22Rv1 (cell line): ENCODE results near the gene PIM2.

Source experiments
- ZFX ChIP-seq: fragments of 450-650 bp; IDR thresholded peaks from 2 replicates; pipeline ENCODE4 v1.6.1; 2017; ENCODE audit warnings: antibody characterized with exemption, borderline replicate concordance
- TF ChIP-seq, protein P1 (sequence below): fragments of 450-650 bp; IDR thresholded peaks from 2 replicates; pipeline ENCODE4 v1.5.1; 2017; ENCODE audit warnings: mild to moderate bottlenecking

DNA sequence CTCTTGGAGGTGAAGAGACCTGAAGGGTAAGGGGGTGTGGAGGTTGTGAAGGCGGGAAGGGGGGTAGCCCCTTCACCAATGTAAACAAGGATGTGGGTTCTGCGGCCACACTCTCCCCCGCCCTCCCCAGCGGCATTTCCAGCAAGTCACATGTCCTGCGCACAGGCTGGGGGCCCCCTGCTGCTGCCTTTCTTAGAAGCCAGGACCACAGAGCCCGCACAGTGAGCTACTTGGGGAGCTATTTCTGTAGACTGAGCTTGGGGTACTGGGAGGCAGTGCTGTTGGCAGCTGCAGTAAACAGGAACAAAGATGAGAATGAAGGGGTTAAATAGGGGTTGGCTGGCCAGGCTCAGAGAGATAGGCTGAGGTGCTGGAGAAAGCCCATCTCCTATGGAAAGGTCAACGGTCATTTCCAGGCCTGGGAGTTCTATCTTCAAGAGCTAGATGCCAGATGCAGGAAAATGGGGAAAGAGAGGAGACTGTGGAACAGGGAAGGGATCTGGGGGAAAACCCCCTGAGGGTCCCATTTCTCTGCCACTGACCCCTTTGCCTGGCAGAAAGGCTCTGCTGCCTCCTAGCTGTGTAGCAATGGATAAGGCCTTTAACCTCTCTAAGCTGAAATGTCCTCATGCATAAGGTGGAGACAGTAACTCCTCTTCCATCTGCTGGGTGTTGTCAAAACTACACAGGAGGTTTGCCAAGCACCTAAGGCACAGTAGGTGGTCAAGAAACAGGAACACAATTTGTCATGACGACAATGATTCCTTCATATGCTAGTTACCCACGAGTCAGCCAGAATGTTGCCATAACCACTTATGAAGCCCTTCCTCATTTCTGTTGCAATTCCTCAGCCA is 18.5 kb upstream of the PIM2 start:
- TF ChIP-seq, protein P1, sequence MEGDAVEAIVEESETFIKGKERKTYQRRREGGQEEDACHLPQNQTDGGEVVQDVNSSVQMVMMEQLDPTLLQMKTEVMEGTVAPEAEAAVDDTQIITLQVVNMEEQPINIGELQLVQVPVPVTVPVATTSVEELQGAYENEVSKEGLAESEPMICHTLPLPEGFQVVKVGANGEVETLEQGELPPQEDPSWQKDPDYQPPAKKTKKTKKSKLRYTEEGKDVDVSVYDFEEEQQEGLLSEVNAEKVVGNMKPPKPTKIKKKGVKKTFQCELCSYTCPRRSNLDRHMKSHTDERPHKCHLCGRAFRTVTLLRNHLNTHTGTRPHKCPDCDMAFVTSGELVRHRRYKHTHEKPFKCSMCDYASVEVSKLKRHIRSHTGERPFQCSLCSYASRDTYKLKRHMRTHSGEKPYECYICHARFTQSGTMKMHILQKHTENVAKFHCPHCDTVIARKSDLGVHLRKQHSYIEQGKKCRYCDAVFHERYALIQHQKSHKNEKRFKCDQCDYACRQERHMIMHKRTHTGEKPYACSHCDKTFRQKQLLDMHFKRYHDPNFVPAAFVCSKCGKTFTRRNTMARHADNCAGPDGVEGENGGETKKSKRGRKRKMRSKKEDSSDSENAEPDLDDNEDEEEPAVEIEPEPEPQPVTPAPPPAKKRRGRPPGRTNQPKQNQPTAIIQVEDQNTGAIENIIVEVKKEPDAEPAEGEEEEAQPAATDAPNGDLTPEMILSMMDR, result no peak
- TF ChIP-seq ZFX, result no peak
